Stimulated activated CD4-positive, alpha-beta T cell treated with anti-CD3 and anti-CD28 coated beads, Interleukin-4, amount 100 ng/mL, for 4 hours (primary cell): ENCODE data around the gene GRAMD1A.
"Not testable (repeated sequence)": the region's sequence is repeated elsewhere in the genome, so short reads cannot be mapped to it uniquely, and the experiment has no call there.

Source experiments
- DNase-seq, 2 experiments: peaks; one replicate each; pipeline ENCODE4 v3.0.0-alpha.2; 2020

GRAMD1A gene

GRCh38 chr19:34979819-34980640, 20.1 kb upstream of the GRAMD1A start:
- DNase-seq, result no peak

- DNase-seq, result no peak
Observed at GRCh38 chr19:34982275-34982674, 17.8 kb upstream of the GRAMD1A start.

- no peak for DNase-seq
Observed at GRCh38 chr19:34983786-34984185, 16.3 kb upstream of the GRAMD1A start.

- DNase-seq, result no peak
Observed at GRCh38 chr19:34984287-34984686, 15.8 kb upstream of the GRAMD1A start.

- DNase-seq, result no peak
Observed at GRCh38 chr19:34985249-34986022, 14.7 kb upstream of the GRAMD1A start.

- no peak for DNase-seq
Observed at GRCh38 chr19:34988119-34988518, 12.0 kb upstream of the GRAMD1A start.

GRCh38 chr19:34989298-34989697, 10.8 kb upstream of the GRAMD1A start:
- DNase-seq, result no peak

GRCh38 chr19:34990578-34991192, 9.4 kb upstream of the GRAMD1A start:
- no peak for DNase-seq

GRCh38 chr19:34991542-34992333, 8.4 kb upstream of the GRAMD1A start:
- no peak for DNase-seq

GRCh38 chr19:34992582-34992981, 7.5 kb upstream of the GRAMD1A start:
- DNase-seq, result not testable (repeated sequence)

- DNase-seq, result no peak
Observed at GRCh38 chr19:34994286-34994642, 5.9 kb upstream of the GRAMD1A start.

GRCh38 chr19:34994643-34995541, 5.2 kb upstream of the GRAMD1A start:
- DNase-seq, result no peak

- DNase-seq, result no peak
Observed at GRCh38 chr19:34995551-34995950, 4.6 kb upstream of the GRAMD1A start.

GRCh38 chr19:34997071-34997617, 3.0 kb upstream of the GRAMD1A start:
- DNase-seq, result no peak

GRCh38 chr19:34998224-34998623, 1.9 kb upstream of the GRAMD1A start:
- DNase-seq, result not testable (repeated sequence)

- no peak for DNase-seq
Observed at GRCh38 chr19:34998777-34999497, 1.2 kb upstream of the GRAMD1A start.

- DNase-seq, result no peak
Observed at GRCh38 chr19:35000338-35000646, 169 bp downstream of the GRAMD1A start.

GRCh38 chr19:35000647-35001501, 751 bp downstream of the GRAMD1A start:
- DNase-seq, result peak; percentile 52 to 55

- DNase-seq, result no peak
Observed at GRCh38 chr19:35002037-35002535, 2.0 kb downstream of the GRAMD1A start.
